NCI-H2029 treated with DMSO at 0.1 percent for 48 hours (cell line): ENCODE data around the gene TTC36.
A peak's percentile ranks its signal among the peaks of the same experiment; 100 is the strongest.
"Not testable (repeated sequence)": the region's sequence is repeated elsewhere in the genome, so short reads cannot be mapped to it uniquely, and the experiment has no call there.

Experiments
- DNase-seq: peaks from one replicate; lab custom pipeline; 2025; lab: John Stamatoyannopoulos, UW

Gene TTC36, protein sequence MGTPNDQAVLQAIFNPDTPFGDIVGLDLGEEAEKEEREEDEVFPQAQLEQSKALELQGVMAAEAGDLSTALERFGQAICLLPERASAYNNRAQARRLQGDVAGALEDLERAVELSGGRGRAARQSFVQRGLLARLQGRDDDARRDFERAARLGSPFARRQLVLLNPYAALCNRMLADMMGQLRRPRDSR

DNA sequence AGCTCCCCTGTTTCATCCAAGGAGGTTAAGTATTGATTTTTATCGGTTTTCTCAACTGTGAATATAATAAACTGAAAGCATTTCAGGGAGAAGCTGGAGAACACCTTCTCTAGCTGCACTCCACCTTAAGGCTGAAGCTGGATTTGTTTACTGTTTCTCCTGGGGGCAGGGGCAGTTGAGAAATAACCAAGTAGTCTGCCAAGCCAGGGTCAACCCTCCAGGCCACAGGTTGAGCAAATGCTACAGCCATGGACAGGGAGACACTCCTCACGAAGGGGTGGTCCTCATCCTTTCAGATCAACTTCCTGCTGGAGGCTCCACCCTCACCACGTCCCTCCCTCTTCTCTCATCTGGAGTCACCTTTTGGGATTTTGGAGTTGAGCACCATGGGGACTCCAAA, at the start of gene TTC36:
TSS of gene TTC36 (plus strand) at position 366 of the 400 bp plus-strand sequence. CDS start at position 387, 21 bp downstream.
- no peak for DNase-seq

DNA sequence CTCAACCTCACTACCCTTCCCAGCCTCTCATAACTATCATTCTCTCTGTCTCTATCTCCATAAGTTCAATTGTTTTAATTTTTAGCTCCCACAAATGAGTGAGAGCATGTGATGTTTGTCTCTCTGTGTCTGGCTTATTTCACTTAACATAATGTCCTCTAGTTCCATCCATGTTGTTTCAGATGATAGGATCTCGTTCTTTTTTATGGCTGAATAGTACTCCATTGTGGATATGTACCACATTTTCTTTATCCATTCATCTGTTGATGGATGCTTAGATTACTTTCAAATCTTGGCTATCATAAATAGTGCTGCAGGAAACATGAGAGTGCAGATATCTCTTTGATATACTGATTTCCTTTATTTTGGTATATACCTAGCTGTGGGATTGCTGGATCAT, 46.0 kb upstream of the TTC36 start:
- DNase-seq: not testable (repeated sequence)

- no peak for DNase-seq
Measured at GRCh38 chr11:118484405-118484804, 42.9 kb upstream of the TTC36 start.

DNA sequence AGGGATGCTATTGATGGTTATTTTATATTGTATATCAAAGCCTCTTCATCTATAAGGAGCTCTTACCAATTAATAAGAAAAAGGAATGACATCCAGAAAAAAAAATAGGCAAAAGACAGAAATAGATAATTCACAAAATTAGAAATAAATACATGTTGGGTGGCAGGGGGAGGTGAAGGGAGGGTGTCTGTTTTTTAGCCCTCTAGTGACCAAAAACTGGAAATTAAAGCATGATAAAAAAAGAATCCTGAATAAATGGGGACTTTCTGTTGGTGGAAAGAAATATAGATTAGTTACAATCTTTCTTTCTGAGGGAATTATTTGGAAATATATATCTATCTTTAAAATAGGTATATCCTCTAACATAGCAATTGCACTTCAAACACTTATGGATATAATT, 42.0 kb upstream of the TTC36 start:
- DNase-seq: no peak

- peak; percentile 90 for DNase-seq
Measured at GRCh38 chr11:118488480-118489109, 38.7 kb upstream of the TTC36 start.

GRCh38 chr11:118491041-118491440, 36.2 kb upstream of the TTC36 start:
- no peak for DNase-seq

- no peak for DNase-seq
Measured at GRCh38 chr11:118497831-118498230, 29.4 kb upstream of the TTC36 start.

GRCh38 chr11:118503216-118503615, 24.1 kb upstream of the TTC36 start:
- no peak for DNase-seq

DNA sequence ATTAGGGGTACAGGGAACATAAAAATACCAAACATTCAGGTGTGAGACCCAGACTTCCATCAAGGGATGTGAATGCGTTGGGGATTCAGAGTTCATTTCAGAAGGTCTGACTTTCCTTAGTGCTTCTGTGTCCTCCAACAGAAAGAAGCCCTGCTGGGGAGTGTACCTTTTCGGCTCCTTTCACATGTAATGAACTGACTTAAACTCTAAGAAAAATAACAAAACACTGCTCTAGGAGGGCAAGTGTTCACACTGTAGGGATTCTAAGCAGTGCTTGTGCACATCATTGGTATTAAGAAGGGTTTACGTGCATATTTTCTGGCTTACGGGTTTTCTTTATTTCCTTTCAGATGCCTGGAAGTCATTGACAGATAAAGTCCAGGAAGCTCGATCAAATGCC, 15.7 kb upstream of the TTC36 start:
- DNase-seq: no peak

DNA sequence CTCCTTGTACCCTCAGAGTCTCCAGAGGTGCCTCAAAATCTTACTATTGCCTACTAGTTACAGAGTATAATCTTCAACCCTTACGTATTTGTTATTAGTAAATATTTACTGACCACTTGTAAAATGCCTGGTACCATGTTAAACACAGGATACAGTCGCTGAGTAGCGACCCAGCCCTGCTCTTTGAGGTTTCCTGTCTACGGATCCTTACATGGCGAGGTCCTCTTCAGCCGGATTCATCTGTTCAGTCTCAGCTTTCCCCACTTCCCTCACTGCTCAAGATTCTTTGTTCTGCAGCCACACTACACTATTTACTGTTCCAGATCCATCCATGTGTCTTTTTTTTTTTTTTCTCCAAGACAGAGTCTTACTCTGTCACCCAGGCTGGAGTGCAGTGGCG, 13.2 kb upstream of the TTC36 start:
- no peak for DNase-seq

DNA sequence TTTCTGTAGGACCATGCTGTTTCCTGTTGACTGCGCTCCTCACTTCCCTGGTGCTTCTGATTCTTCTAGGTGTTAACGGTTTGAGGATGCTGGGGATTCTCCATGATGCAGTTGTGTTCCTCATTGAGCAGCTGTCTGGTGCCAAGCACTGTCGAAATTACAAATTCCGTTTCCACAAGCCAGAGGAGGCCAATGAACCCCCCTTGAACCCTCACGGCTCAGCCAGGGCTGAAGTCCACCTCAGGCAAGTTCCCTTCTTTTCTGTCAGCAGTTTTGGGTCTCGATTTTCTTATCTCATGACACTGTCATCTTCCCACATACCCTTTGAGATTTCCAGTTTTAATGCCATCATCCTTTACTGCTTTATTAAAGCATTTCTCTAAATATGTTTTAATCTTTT, 7.7 kb upstream of the TTC36 start:
- DNase-seq: no peak

GRCh38 chr11:118521892-118522311, 5.4 kb upstream of the TTC36 start:
- no peak for DNase-seq

DNA sequence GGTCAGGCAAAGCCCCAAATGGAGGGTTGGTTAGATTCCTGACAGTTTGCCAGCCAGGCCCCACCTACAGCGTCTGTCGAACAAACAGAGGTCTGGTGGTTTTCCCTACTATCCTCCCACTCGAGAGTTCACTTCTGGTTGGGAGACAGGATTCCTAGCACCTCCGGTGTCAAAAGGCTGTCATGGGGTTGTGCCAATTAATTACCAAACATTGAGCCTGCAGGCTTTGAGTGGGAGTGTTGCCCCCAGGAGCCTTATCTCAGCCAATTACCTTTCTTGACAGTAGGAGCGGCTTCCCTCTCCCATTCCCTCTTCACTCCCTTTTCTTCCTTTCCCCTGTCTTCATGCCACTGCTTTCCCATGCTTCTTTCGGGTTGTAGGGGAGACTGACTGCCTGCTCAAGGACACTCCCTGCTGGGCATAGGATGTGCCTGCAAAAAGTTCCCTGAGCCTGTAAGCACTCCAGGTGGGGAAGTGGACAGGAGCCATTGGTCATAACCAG, 4.7 kb upstream of the TTC36 start:
- no peak for DNase-seq

GRCh38 chr11:118524356-118524755, 2.9 kb upstream of the TTC36 start:
- no peak for DNase-seq

DNA sequence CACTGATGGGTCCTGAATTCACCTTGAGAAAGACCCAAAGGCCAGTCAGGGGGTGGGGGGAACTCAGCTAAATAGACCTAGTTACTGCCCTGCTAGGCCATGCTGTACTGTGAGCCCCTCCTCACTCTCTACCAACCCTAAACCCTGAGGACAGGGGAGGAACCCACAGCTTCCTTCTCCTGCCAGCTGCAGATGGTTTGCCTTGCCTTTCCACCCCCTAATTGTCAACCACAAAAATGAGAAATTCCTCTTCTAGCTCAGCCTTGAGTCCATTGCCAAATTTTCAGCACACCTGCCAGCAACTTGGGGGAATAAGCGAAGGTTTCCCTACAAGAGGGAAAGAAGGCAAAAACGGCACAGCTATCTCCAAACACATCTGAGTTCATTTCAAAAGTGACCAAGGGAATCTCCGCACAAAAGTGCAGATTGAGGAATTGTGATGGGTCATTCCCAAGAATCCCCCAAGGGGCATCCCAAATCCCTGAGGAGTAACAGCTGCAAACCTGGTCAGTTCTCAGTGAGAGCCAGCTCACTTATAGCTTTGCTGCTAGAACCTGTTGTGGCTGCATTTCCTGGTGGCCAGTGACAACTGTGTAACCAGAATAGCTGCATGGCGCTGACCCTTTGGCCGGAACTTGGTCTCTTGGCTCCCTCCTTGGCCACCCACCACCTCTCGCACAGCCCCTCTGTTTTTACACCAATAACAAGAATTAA, 2.4 kb upstream of the TTC36 start:
- DNase-seq: no peak

DNA sequence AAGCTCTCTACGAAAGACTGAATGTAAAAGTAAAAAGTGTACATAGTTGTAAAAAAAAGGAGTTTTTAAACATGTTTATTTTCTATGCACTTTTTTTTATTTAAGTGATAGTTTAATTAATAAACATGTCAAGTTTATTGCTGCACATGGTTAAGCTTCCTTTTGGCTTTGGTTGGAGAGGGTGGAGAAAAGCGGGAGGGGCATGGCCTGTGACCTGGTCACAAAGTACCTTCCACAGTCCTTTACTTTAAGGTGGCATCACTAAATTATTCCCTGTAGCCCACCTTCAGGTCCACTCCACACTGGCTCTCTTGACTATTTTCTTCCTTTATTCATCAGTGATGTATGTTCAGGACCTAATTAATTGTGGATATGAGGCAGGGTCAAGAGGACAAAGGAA, 586 bp upstream of the TTC36 start:
- no peak for DNase-seq

GRCh38 chr11:118528511-118528910, 1.2 kb downstream of the TTC36 start:
- no peak for DNase-seq

DNA sequence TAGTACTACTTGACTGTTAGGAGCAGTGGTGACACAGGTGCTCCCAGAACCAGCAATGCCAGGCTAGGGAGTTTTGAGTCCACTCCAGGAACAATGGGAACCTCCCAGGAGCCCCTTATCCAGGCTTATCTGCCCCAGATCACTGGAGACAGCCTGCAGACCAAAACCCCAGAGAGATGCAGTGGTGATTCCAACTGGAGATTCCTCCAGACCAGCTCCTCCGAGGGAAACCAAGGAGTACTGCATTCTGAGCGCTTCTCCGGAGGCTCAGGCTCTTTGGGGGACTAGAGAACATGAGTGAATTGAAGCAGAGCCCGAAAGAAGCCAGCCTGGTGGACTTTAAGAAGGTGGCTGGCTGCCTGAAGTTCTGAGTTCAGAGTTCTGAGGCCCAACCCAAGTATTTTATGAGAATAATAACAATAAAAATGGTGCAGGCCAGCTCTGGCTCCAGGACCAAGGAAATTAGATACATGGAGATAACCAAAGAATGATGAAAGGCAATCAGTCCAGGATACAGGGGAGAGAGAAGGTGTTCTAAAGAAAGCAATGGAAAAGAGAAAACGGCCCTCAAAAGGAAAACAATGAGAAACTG, 2.4 kb downstream of the TTC36 start:
- no peak for DNase-seq

DNA sequence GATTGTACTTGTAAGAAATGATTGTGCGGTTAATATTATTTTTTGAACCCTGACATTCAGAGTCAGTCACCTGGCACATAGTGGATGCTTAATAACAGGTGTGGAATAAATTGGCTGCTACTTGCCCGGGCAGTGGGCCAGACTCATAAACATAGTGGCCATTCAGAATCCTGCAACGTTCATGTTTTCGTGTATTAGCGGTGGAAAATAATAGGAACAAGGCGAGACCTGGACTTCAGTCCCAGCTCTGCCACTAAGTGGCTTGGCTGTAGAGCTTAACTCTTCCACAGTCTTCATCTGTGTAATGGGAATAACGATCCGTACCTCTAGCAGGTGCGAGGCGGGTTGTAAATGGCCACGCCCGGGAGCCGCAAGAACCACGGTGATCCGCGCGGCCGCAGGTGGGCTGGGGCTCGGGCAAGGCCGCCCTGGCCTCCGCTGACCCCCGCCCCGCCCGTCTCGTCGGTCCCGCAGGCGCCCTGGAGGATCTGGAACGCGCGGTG, 3.0 kb downstream of the TTC36 start:
- peak; percentile 71 for DNase-seq

- DNase-seq: no peak
Measured at GRCh38 chr11:118530683-118531596, 3.7 kb downstream of the TTC36 start, which contains the start of gene TMEM25. TSS of gene TMEM25 (plus strand) at chr11:118531192. CDS start at chr11:118531802, 610 bp downstream.

DNA sequence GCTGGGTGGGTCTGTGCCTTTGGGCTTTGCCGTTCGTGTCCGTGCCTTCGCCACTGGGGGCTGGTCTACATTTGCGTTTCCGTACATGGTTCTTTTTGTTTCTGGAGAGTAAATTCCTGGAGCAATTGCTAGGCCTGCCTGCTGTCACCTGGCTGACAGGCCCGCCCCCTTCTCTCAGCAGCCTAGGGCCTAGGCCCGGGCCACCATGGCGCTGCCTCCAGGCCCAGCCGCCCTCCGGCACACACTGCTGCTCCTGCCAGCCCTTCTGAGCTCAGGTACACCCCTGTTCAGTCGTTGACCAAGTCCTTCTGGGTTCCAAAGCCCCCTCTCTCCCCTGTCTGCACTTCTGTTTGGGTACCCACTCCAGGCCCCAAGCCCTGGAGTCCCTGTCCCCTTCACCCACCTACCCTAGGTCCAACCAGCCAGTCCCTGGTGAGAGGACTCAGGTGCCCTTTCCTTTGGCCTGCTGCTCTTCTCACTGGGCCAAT, 4.4 kb downstream of the TTC36 start:
- no peak for DNase-seq
